ENCODE measurements around the gene SMIM23.
"Not testable (repeated sequence)": the region's sequence is repeated elsewhere in the genome, so short reads cannot be mapped to it uniquely, and the experiment has no call there.

SMIM23 gene

DNA sequence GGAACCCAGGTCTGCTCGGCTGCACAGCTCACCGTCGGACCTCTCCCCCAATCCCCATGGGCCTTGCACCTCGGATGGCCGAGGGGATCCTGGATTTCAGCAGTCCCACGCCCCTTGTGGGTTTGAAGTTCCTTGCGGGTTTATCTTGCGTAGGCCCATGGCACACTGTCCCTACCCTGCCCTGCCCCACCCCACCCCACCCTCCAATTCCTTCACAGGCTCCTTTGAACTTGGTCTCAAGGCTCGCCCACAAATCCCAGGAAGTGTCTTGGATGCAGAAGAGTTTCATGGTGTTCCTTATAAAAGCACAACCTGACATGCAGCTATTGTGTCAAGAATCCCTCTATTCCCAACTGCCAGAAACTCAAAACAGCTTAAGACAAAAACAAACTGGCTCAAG, 11.2 kb upstream of the SMIM23 start:
- DNase-seq: no peak

DNA sequence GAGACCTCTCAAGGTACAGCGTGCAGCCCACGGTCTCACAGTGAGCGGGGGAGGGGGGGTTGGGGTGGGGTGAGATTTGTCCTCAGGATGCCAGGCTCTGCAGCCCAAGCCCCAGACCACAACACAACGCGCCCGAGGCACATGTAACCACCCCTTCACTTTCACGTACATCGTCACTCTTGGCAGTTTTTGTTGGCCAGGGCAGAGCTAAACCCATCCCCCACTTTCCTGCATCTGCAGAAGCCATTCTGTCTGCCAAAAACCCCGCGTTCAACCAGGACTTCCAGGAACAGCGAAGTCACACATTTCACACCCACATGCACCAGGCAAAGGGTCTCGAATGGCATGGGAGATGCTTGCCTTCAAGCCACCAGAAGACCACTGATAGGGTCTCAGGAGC, 9.4 kb upstream of the SMIM23 start:
- DNase-seq: no peak

DNA sequence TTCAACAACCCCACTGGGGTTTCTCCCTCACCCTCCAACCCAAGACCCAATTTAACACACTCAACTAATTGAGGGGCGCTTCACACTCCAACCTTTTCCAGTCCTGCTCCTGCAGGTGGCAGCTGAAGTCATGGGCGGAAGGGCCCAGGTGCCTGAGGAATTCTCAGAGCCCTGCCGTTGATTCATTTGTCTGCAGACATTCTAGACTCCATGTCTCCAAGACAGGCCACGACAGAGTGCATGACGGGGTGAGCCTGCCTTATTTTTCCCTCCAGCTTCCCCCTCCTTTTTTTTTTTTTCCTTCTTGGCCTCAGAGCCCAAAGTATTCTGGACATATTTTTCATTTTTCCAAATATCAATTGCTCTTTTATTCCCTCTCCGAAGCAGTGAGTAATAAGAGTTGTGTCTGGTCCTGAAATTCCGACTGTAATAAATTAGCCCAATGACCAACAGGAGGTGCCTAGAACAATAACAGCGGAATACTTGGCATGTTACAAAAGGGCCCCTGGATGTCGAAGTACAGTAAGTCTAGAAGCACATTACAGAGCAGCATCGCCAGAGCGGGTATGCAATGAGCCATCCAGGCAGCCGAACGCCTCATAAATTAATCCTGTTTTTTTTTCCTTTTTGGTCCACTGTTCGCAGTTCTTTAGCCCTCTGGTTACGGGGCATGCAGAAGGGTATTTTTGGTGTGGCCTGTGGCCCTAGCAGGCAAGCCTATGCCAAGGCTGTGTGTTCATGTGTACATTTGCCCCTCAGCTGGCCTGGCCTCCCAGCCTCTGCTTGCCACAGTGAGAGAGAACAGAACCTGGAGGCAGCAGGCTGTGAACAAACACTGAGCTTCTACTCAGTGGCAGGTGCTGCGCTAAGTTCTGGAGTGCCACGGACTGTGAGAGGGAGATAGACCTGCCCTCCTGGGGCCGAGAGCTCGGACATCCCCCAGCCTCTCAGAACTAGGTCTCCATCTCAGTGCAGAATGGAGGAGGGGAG, 8.6 kb upstream of the SMIM23 start:
- no peak for DNase-seq

DNA sequence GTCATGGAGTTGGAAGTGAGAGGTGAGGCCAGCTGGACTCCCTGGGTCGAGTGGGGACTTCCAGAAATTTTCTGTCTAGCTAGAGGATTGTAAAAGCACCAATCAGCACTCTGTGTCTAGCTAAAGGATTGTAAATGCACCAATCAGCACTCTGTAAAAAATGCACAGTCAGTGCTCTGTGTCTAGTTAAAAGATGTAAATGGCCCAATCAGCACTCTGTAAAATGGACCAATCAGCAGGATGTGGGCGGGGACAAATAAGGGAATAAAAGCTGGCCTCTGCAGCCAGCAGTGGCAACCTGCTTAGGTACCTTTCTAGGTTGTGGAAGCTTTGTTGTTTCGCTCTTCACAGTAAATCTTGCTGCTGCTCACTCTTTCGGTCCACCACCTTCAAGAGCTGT, 3.9 kb upstream of the SMIM23 start:
- not testable (repeated sequence) for DNase-seq

DNA sequence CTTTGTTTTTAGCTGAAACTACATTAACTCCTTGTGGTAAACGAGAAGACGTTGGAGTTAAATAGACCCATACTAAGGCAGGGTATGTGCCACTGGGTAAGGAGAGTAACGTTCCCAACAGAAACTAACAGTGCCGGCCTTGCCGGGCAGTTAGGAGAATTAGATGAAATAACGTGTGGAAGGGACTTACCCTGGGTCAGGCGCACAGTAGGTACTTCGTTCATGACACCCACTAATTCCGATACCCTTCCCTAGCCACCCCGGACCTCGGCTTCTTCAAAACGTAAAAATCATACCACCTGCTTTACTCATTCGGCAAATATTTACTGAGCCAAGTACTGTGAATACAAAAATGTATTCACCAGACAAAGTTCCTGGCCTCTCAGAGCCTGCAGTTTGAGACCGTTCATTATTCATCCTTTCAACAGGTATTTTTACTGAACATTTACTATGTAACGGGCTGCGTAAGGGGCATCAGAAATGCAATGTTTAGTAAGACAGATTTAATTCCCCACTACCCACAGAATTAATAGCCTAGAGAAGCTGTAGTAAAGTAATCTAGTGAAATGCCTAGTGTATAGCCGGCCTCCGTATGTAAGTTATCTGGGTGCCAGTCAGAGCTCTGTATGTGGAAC, 3.2 kb upstream of the SMIM23 start:
- no peak for DNase-seq

DNA sequence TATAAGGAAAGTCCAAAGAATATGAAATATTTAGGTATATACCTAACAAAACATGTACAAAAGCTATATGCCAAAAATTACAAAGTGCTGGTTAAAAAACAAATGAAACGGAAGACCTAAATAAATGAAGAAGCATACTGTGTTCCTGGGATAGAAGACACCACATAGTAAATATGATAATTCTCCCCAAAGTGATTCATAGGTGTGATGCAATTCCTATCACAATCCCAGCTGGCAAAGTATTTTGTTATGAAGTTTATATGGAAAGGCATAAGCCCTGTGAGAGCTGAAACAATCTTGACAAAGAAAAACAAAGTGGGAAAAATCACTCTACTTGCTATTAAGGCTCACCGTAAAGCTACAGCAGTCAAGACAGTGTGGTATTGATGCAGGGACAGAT, 2.6 kb upstream of the SMIM23 start:
- DNase-seq: no peak

DNA sequence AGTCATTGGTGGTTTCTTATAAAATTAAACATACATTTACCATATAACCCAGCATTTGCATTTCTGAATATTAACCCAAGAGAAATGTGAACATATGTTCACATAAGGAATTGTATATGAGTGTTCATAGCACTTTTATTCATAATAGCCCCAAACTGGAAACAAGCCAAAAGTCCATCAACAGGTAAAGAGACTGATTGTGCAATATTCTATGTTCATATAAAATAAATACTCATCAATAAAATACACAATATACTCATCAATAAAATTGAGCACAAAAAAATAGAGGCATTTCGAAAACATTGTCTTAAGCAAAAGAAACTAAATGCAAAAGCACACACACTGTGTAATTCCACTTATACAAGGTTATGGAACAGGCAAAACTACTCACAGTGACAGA, 3.7 kb downstream of the SMIM23 start:
- DNase-seq: no peak

DNA sequence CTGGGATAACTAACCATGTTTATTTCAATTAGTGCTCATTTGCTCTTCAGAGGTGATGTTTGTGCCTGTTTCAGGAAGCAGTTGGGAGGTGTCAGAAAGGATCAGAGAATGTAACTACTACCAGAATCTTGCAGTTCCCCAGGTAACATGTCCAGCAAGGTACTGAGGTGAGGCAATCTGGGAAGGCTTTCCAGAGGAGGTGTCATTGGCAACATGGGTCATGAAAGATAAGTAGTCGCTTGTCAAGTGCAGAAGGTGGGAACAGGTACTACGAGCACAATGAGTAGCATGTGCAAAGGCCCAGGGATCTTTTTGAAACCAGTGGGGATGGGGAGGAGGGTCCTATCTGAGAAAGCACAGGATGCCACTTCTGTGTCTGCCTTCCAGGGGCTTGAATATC, 4.8 kb downstream of the SMIM23 start:
- DNase-seq: no peak

DNA sequence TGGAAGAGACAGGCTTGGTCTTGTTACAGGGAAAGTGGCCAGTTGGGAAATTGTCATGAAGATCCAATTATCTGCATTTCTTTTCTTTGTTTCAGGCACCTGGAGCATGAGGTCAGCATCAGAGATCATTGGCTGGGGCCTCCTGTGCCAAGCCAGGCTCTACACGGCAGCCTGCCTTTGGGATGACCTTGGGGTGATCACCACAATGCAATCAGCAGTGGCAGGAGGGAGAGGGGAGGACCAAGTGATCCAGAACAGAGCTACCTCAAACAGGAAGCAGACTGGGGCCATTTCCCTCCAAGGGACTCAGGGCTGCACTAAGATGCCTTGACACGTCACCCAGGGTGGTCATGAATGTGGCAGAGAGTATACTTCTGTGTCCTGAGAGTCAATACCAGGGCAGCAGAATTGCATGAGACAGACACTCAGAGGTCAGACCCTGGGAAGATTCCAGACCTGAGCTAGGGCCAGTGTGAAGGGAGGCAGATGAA, 8.9 kb downstream of the SMIM23 start:
- DNase-seq: no peak

DNA sequence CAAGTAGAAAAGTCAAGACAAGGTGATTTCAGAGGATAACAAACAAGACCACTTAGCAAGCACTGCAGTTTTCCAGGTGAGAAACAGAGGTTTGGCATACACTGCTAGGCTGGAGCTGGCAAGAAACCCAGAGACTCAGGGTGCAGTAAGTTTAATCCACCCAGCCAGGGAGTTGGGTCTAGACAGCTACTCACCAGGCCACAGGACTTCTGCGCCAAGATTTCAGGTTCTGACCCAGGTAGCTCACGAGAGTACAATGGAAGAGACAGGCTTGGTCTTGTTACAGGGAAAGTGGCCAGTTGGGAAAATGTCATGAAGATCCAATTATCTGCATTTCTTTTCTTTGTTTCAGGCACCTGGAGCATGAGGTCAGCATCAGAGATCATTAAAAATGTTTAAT, 9.8 kb downstream of the SMIM23 start:
- no peak for DNase-seq

DNA sequence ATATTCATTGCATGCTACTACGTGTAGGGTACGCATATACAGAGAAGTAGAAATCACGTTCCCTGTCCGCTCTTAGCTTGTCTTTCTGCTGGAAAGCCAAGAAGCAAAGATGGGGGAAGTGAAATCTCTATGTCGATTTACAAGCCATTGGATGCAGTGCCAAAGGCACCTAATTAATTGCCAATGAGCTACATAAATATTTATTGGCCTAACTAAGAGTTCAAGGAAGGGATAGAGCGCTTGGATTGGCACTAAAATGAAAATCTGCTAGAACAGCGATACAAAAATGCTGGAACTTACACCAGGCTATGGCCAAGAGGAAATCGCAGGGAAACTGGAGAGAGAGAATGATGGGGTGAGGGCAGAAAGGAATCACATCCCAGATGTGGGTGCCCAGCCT, 10.8 kb downstream of the SMIM23 start:
- DNase-seq: no peak

DNA sequence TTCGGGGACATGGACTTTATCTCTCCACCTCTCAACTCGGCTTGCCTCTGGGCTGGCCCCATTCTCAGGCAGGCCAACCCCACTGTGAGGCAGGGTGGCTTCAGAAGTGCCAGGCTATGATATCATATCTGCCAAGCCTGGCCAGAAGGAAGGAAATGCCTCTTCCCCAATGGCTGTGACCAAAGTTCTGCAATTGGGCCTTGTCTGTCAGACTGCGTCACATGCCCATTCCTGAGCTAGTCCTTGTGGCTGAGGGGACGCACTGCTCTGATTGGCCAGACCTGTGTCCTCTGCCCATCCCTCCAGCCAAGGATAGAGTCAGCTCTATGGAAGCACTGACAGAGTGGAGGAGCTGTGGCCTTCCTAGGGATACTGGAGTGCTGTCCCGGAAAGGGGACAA, 11.9 kb downstream of the SMIM23 start:
- DNase-seq: no peak

DNA sequence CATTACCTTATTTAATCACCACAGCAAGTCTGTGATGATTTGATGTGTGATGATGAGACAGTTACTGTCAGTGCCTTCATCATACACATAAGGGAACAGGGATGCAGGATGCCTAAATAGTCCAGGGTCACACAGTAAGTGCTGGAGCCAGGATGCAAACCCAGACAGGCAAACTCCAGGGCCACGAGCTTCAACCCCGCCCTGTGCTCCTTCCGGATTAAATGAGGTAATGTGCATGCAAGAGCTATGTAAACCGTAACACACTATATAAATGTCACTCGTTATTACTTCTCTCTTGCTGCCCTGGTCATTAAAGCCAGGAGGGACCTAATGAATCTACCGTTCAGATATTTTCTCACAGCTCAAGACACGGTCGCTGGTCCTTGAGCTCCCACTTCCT, 12.8 kb downstream of the SMIM23 start:
- DNase-seq: no peak

DNA sequence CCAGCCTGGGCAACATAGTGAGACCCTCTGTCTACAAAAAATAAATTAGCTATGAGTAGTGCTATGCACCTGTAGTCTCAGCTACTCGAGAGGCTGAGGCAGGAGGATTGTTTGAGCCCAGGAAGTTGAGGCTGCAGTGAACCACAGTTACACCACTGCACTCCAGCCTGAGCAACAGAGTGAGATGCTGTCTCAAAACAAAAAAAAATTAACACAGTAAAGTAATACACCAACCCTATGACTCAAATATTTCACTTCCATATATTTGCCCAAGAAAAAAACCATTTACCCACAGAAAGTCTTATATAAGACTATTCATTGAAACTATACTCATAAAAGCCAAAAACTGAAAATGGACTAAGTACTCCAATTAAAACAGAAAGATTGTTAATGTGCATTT, 16.2 kb downstream of the SMIM23 start:
- DNase-seq: no peak

DNA sequence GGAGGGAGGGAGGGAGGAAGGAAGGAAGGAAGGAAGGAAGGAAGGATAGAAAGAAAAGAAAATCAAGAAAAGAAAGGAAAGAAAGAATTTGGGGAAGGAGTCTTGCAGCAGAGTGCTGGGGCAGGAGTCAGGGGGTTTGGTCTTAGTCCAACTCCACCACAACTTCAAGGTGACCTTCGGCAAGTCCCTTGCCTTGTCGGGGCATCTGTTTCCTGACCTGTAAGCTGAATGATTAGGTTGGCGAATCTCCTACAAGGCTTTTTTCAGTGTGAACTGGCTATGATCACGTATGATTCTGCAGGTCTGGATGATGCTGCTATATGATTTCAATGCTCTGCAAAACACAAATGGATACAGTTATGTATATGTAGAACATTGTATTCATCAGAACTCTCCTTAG, 20.1 kb downstream of the SMIM23 start:
- no peak for DNase-seq

DNA sequence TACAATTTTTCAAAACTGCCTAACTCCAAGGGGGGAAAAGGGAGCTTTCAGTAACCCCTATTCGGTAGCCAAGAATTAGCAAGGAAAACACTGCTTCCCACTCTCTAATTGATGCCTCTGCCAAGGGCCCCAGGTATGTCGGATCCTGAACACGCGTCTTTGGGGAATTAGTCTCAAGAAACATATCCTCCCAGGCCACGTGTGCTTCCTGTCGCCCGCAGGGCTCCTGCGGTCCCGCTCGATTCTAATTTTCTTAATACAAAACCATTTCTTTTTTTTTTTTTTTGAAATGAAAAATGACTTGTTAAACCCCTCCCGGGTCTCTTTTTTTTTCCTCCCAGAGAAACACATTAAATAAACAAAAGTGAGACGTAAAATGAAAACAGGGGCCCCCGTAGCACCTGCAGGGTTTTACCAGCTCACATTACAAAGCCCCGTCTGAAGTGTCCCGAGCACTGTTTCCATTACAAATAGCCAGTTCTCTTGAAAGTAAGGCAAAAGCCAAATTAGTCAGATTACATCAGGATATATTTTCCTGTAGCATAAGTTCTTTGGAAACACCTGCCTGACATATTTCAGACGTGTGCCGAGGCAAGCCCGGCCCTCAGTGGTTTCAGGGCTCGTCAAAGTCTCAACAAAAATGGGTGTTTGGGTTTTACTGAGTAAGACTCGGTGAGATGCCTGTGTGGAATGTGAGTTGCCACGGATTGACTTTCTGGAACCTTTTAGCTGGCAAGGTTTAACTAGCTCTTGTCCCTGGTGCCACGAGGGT, 21.5 kb downstream of the SMIM23 start:
- no peak for DNase-seq

DNA sequence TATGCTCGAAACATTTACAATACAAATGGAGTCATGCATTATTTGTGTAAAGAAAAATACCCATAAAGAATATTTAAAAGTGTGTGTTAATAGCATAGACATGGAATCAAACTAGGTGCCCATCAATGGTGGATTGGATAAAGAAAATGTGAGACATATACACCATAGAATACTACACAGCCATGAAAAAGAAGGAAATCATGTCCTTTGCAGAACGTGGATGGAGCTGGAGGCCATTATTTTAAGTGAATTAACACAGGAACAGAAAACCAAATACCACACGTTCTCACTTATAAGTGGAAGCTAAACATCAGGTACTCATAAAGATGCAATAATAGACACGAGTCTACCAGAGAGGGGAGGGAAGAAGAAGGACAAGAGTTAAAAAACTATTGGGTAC, 22.8 kb downstream of the SMIM23 start:
- no peak for DNase-seq

DNA sequence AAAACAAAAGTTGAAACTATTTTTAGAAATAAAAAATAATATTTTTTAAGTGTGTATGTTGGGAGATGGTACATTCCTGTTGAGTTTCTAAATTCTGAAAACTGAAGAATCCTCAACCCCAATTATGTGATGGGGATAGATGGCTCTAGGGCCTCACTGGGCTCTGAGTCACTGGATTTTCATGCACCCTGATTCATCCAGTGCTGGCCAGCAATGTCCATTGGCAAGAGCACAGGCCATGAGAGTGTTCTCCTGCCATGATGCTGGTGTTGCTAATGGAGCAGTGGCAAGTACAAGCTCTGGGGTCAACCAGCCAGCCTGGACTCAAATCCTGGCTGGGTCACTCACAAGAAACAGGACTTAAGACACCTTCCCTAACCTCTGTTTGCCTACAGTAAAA, 23.3 kb downstream of the SMIM23 start:
- DNase-seq: no peak

DNA sequence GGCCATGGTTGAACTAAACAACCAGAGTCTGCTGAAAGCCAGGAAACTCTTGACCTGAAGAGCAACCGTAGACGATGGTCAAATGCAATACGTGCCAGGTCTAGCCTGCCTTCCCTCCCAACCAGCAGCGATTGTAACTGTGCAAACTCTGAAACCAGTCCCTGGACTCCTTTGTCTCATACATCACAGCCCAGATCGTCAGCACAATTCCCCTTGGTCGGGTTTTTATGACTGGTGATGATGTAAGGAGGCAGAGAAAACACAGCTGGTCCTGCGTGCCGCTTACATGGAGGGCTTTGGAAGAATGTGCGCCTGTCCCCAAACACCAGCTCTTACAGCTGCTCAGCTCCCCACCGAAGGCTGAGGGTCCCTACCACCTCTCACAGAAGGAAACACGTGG, 24.6 kb downstream of the SMIM23 start:
- no peak for DNase-seq

DNA sequence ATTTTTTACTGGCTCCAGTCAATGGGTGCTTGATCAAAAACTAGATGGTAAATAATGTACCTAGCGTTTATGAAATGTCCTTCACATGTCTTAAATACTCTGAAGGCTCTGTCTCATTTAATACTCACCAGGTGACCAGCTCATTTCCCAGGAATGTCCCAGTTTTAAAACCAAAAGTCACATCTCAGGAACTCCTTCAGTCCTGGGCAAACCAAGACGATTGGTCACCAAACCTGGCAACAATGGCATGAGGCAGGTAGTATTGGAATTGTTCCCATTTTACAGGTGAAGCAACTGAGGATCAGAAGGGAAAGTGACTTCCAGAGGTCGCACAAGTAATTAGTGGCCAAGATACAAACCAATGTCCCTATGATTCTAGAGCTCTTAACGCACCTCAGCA, 27.7 kb downstream of the SMIM23 start:
- no peak for DNase-seq

DNA sequence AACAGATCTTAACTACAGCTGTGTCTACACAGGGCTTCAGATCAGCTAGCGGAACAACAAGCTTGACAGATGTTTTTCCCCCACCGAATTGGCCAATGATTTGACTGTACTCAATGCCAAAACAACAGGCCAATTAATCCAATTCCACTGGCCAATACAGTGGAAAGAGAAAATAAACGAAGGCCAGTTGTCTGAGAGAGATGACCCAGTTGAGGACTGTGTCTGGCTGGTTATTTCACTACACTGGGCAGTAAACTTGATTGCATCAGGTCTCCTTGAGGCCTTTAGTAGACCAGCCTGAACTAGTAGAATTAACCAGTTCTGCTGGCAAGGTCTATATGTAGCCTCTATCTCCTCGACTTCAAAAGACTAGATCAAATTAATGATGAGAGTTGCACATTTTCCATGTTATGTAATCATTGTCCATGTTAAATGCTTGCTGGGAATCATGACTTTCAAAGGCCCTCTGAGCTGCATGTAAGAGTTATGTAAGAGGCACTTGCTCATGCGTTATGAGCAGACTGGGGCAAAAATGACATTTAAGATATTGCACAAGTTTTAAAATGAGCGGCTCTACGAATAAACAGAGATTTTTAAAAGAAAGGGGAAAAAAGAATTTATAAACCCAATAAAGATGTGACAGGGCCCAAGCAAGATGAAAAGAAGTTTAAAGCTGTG, 28.3 kb downstream of the SMIM23 start:
- no peak for DNase-seq

DNA sequence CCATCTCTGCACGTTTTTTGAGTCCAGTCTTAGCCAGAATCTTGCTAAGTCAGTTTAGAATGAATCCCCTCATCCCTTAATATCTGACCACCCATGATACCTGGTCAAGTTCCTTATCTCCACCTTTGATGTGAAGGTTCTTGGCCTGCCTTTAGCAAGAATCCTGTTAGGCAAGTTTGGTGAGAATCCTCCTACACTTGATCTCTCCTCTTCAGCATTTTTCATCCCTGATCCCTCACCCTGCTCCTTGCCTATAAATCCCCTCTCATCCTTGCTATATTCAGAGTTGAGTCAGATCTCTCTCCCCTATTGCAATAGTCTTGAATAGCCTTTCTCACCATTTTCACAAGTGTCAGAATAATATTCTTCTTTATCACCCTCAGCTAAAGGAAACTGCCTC, 31.0 kb downstream of the SMIM23 start:
- no peak for DNase-seq

DNA sequence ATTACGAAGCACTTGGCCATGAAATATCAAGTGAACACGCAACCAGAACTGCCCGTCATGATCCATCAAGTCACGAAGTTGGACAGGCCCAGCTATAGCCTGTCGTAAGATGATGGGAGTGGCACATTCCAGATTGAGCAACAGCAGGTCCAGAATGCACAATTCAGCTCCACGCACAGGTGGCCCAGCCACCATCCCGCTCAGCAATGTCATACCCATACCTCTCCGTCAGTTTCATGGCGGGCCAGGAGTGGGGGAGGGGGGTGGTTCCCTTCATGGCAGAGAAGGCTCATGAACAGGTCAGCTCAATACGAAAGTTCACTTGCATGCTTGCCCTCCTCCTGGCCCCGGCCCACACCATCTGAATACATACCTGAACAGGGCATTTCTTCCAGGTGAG, 34.9 kb downstream of the SMIM23 start:
- DNase-seq: no peak
